GM23338 (cell line): ENCODE results near the gene UQCC3.

ENCODE experiments used
- EZH2phosphoT487 ChIP-seq: fragments of 200-600 bp; sonication (generic); IDR thresholded peaks from one replicate; pipeline ENCODE4 v1.8.1; 2018; ENCODE audit warnings: antibody characterized with exemption; ENCODE audit not compliant: unreplicated experiment
- POLR2AphosphoS5 ChIP-seq: IDR thresholded peaks from 2 replicates; pipeline ENCODE4 v1.6.1; 2016; ENCODE audit warnings: antibody characterized with exemption, low read depth
- TF ChIP-seq, protein P1 (sequence below), 2 experiments: fragments of 200-600 bp in 1 of 2; sonication (generic) in 1 of 2; conservative IDR thresholded peaks; 2 replicates each; pipeline versions ENCODE4 v1.5.1 to v1.6.1; 2016 to 2017; ENCODE audit warnings: antibody characterized with exemption in 2 of 2, low read depth in 2 of 2, mild to moderate bottlenecking in 2 of 2, moderate library complexity in 1 of 2

- TF ChIP-seq, protein P1, sequence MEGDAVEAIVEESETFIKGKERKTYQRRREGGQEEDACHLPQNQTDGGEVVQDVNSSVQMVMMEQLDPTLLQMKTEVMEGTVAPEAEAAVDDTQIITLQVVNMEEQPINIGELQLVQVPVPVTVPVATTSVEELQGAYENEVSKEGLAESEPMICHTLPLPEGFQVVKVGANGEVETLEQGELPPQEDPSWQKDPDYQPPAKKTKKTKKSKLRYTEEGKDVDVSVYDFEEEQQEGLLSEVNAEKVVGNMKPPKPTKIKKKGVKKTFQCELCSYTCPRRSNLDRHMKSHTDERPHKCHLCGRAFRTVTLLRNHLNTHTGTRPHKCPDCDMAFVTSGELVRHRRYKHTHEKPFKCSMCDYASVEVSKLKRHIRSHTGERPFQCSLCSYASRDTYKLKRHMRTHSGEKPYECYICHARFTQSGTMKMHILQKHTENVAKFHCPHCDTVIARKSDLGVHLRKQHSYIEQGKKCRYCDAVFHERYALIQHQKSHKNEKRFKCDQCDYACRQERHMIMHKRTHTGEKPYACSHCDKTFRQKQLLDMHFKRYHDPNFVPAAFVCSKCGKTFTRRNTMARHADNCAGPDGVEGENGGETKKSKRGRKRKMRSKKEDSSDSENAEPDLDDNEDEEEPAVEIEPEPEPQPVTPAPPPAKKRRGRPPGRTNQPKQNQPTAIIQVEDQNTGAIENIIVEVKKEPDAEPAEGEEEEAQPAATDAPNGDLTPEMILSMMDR (conservative IDR thresholded peaks at IDR 0.05; ENCODE audit: low read depth in 2 of 2), result no peak
- TF ChIP-seq EZH2phosphoT487 (no peak), POLR2AphosphoS5 (no peak)
Measured at GRCh38 chr11:62716206-62716605, 44.7 kb downstream of the UQCC3 start.
